Raji (cell line): ENCODE results near the gene SBF1.

Source experiments
- POLR2A ChIP-seq: IDR thresholded peaks from 2 replicates; pipeline ENCODE4 v1.6.1; 2011; ENCODE audit warnings: low read depth, low read length, control low read depth; ENCODE audit not compliant: insufficient read depth

SBF1 gene

GRCh38 chr22:50481045-50481439 lies 6.2 kb upstream of the SBF1 start:
- no peak for TF ChIP-seq POLR2A

- no peak for TF ChIP-seq POLR2A
Measured at GRCh38 chr22:50479721-50480120, 4.9 kb upstream of the SBF1 start.

DNA sequence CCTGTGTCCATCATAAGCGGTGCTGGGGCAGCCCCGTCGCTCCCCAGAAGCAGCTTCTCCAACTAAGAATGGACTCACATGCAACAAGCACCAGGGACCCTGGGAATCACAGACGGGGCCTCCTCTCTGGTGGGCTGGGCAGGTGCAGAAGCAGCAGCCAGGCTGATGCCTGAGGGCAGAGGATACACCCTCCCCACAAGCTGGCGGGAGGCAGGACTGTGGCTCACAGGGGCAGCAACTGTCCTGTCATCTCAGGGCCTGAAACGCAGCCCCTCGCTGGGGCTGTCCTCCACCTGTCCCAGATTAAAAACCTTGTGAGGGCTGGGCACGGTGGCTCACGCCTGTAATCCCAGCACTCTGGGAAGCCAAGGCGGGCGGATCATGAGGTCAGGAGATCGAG lies 3.1 kb upstream of the SBF1 start:
- no peak for TF ChIP-seq POLR2A

DNA sequence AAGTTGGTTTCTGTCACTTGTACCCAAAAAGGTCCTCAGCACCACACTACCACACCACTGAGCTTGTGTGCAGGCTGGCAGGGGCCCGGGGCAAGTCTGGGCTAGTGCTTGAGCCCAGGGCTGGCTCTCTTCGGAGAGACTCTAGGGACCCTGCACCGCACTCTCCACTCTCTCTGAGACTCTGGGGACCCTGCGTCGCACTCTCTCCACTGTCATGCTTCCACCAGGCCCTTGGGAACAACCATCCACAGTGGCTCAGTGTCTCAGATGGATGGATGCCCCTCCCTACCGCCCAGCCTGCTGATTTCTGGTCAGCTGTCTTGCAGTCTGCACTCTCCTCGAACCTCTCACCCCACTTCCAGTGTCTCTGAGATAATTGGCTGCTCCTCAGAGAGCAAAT lies 2.0 kb upstream of the SBF1 start:
- no peak for TF ChIP-seq POLR2A

DNA sequence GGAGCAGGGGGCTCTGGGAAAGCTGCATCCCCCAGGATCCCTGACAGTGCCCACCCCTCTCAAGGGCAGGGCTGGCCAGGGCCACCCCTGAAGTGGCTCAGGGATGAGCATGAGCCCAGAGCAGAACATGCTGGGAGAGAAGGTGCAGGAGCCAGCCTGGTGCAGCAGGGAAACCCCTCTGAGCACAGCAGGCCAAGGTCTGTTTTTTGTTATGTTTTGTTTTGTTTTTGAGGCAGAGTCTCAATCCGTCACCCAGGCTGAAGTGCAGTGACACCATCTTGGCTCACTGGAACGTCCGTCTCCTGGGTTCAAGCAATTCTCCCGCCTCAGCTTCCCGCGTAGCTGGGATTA lies 792 bp upstream of the SBF1 start:
- no peak for TF ChIP-seq POLR2A

DNA sequence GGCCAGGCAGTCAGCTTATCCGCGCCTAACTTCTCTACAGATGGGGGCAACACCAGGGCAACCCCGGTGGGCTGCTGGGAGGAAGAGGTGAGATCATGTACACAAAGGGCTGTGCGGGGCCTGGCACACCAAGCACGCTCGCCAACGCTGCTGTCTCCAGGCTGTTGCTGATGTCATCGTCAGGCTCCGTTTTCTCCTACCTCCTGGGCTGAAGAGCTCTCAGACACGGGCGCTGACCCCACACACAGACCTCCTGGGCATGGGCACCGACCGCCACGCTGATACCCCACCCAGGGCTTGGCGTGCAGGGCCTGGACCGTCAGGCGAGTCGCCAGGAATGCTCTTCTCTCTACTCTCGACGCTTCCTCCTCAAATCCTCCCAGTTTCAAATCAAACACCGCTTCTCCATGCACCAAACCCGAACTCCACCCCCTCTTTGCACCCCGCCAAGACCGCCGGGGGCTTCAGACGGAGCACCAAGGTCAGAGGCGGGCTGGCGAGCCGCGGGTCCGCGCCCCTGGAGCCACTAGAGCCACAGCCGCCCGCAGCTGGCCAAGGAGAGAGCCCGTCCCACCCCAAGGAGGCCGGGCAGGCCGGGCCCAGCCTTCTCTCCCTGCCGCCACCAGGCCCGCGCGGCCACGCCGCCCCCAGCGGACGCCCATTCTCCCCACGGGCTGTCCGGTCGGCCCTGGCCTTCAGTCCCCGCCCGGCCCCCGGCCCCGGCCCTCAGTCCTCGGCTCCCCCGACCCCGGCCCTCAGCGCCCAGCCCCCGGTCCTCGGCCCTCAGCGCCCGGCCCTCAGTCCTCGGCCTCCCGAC lies 772 bp downstream of the SBF1 start:
- no peak for TF ChIP-seq POLR2A

- 0 out of 2 replicates have a peak, but pooled peaks have one; percentile 22 for TF ChIP-seq POLR2A
Measured at GRCh38 chr22:50473088-50473487, 1.7 kb downstream of the SBF1 start.

GRCh38 chr22:50471962-50472361 lies 2.9 kb downstream of the SBF1 start:
- no peak for TF ChIP-seq POLR2A

GRCh38 chr22:50471197-50471847 lies 3.5 kb downstream of the SBF1 start:
- no peak for TF ChIP-seq POLR2A

DNA sequence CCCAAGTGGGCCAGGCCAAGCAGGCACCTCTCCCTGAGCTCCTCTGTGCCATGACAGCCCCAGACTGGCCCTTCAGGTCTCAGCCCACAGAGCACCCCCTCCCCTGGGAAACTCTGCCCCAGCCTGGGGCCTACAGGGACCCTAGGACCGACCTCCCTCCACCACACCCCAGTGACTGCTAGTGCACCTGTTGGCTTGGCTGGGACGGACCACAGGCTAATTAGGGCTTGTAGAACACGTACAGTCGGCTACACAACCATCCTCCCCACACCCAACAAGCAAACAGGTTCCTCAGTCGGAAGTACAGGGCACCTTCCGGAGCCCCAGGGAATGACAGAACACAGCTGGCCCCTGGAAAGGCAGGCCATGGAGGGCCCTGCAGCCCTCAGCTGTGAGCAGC lies 4.3 kb downstream of the SBF1 start:
- TF ChIP-seq POLR2A: no peak

GRCh38 chr22:50469377-50470305 lies 5.2 kb downstream of the SBF1 start:
- peak; percentile 76 for TF ChIP-seq POLR2A

DNA sequence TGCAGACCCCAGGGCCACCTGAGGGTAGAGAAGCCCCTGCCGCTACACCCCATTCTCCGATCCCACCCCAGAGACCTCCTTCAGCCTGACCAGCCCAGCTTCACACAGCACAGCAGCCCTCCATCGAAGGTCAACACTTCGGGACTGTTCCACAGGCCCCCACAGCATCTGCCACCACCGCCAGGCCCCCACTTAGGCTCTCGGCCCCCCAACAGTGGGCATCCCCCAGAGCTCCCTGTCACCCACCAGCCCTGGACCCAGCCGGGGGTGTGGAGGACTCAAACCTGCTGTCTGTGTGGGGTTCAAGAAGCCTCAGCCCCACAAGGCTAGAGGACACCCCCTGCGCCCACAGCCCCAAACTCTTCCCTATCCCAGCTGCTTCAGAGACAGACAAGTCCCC lies 6.2 kb downstream of the SBF1 start:
- TF ChIP-seq POLR2A: no peak

- TF ChIP-seq POLR2A: no peak
Measured at GRCh38 chr22:50467773-50468440, 6.9 kb downstream of the SBF1 start.

- no peak for TF ChIP-seq POLR2A
Measured at GRCh38 chr22:50467341-50467740, 7.5 kb downstream of the SBF1 start.

GRCh38 chr22:50465066-50465930 lies 9.5 kb downstream of the SBF1 start:
- no peak for TF ChIP-seq POLR2A

DNA sequence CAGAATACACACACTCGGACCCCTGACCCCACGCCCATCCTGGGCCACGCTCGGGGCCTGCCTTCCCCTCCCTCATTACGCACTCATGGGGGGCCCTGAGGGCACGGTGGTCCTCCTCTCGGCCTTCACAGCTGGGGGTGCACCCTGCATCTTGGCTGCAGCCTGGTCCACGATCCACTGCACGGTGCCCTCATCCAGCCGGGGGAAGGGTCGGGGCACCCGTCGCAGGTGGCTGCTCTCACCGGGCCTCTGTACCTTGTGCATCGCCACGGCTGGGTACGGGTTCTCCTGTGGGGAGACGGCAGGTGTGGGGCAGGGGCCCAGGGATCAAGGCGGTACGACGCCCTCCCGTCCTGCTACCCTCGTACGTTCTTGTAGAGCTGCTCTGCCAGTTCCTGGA lies 10.4 kb downstream of the SBF1 start:
- no peak for TF ChIP-seq POLR2A
